ENCODE data around the gene NDUFA1.
"Not testable (repeated sequence)": the region's sequence is repeated elsewhere in the genome, so short reads cannot be mapped to it uniquely, and the experiment has no call there.

The NDUFA1 gene

GRCh38 chrX:119871599-119872395 lies at the start of gene NDUFA1, which contains the start of gene RNF113A:
NDUFA1 (plus strand) TSS chrX:119871832; CDS start chrX:119871912, 80 bp downstream.
RNF113A (minus strand) TSS chrX:119871733; CDS start chrX:119871613, 120 bp downstream.
- peak; percentile 70 for DNase-seq (ENCODE audit: low read depth, low spot score)

DNA sequence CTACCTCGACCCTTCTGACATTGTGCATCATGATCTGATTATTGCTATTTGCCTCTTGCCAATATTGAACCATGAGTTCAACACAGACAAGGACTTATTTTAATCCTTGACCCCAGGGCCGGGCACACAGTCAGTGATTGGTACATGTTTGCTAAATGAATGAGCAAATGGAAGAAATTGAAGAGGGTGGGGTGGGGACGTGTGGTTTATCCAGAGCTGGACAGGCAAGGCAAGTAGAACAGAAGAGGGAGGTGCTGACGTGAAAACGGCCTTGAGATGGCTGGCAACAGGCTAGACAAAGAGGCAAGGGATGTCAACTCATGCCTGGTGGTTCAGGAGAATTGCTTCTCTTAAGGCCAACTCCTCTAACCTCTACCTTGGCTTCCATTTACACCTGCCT lies 47.4 kb upstream of the NDUFA1 start:
- DNase-seq (ENCODE audit: low read depth, low spot score): not testable (repeated sequence)

GRCh38 chrX:119826399-119826959 lies 45.2 kb upstream of the NDUFA1 start:
- DNase-seq (ENCODE audit: low read depth, low spot score): no peak

GRCh38 chrX:119828446-119828845 lies 43.2 kb upstream of the NDUFA1 start:
- DNase-seq (ENCODE audit: low read depth, low spot score): no peak

DNA sequence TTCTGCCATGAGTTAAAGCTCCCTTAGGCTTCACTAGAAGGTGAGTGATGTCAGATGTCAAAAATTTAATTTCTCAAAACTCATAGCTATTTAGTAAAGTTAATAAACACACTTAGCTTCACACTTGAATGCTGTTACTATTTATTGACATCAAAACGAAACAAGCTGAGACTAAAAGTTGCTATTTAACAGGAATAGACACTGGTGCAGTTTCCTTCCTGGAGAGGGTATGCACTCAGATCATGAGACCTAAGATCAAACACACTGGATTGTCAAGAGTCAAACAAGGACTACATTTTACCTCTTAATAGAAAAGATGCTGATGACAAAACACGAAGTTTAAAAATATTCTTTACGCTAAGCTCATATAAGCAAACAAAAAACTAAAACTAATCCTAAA lies 37.7 kb upstream of the NDUFA1 start:
- no peak for DNase-seq (ENCODE audit: low read depth, low spot score)

GRCh38 chrX:119852382-119853353 lies 19.0 kb upstream of the NDUFA1 start, which contains the start of gene UPF3B:
UPF3B (minus strand) TSS chrX:119852963; CDS start chrX:119852928, 35 bp downstream.
- DNase-seq (ENCODE audit: low read depth, low spot score): peak; percentile 88

DNA sequence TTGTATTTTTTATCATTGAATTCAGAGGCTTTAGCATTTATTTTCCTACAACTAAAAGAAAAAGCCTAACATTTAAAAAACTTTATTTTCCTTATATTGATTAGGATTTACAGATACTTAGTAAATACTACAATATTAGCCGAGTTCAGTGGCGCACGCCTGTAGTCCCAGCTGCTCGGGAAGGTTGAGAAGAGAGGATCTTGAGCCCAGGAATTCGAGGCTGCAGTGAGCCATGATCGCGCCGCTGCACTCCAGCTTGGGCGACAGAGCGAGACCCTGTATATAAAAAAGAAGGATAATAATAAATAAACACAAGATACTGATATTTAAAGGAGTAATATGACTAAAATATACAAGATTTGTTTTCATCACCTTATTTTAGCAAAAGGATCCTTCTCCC lies 18.2 kb upstream of the NDUFA1 start:
- DNase-seq (ENCODE audit: low read depth, low spot score): no peak

- DNase-seq (ENCODE audit: low read depth, low spot score): no peak
These were observed 953 bp upstream of the NDUFA1 start for GRCh38 chrX:119870626-119871131.

DNA sequence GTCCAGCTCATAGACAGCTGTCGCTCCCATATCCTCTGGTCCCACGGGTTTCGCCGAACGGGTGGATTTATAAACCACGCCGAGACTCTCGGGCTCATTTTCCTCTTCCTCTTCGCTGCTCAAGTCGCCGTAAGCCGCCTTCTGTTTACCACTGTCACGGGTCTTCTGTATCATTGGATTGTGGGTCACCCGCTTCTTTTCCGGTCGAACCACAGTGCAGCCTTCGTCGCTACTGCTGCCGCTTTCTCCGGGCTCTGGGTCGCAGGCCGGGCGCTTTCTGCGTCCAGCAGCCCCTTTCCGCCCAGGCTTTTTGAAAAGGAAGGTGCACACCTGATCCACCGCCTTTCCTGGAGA lies 410 bp upstream of the NDUFA1 start:
- no peak for DNase-seq (ENCODE audit: low read depth, low spot score)

- no peak for DNase-seq (ENCODE audit: low read depth, low spot score)
These were observed 7.1 kb downstream of the NDUFA1 start for GRCh38 chrX:119878740-119879139.

- no peak for DNase-seq (ENCODE audit: low read depth, low spot score)
These were observed 8.4 kb downstream of the NDUFA1 start for GRCh38 chrX:119880076-119880475.

GRCh38 chrX:119880552-119881437 lies 9.2 kb downstream of the NDUFA1 start:
- no peak for DNase-seq (ENCODE audit: low read depth, low spot score)

DNA sequence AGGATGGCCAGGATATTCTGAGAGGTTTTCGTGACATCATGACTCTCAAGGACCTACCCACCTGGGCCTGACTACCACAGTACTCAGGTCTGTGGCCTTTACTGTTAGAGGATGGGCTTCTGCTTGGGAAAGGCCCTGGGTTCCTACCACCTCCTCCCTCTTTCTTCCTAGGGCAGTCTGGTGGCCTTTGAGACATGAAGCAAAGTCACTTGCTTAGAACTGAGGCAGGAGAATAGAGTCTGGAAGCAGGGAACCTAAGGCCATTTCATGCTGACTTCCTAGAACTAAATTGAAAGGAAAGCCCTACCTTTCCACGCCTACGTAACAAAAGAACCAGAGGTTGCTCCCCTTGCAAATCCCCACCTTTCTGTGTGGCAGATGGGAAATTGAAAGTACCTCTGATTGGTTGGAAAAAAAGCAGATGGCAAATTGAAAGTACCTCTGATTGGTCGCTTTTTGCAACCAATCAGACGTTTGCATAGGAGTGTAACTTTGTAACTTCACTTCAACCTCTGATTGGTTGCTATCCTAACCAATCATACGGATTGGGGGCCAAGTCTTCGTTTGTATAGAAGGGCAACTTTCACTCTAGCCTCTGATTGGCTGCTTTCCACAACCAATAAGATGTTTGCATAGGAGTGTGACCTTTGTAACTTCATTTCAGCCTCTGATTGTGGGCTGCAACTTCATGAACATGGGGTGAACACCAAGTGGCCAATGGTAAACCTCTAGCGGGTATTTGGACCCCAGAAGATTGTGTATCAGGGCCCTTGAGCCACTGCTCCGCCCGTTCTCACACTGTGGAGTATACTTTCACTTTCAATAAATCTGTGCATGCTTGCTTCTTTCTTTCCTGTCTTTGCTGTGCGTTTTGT lies 14.2 kb downstream of the NDUFA1 start:
- no peak for DNase-seq (ENCODE audit: low read depth, low spot score)

- peak; percentile 25 for DNase-seq (ENCODE audit: low read depth, low spot score)
These were observed 16.2 kb downstream of the NDUFA1 start for GRCh38 chrX:119887721-119888425.

GRCh38 chrX:119890626-119891025 lies 19.0 kb downstream of the NDUFA1 start:
- not testable (repeated sequence) for DNase-seq (ENCODE audit: low read depth, low spot score)

- not testable (repeated sequence) for DNase-seq (ENCODE audit: low read depth, low spot score)
These were observed 20.5 kb downstream of the NDUFA1 start for GRCh38 chrX:119891961-119892692.

DNA sequence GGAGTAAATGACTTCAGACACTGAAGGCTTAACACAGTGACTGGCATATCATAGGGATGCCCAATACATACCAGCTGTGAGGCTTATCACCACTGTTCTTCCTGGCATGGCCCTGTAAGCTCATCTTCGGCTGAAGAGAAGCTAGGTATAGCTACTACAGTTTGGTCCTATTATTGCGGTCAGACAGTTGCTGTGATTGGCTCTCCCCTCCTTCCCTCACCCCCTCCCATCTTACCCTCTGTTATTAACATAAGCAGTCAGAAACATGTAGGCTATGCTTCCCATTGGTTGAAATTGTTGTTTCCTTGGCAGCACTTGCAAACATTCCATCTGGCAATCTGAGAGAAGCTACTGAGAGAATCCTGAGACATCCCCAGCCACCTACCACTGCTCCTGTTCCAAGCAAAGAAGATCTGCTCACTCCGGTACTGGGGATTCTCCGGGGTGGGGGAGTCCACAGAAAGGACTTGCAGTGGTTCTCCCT lies 24.3 kb downstream of the NDUFA1 start, which contains the start of gene AKAP14:
Gene AKAP14 (plus strand): TSS at position 51 of the 484 bp plus-strand sequence. CDS start 7,331 bp downstream, outside the sequence.
- no peak for DNase-seq (ENCODE audit: low read depth, low spot score)

- DNase-seq (ENCODE audit: low read depth, low spot score): no peak
These were observed 27.5 kb downstream of the NDUFA1 start for GRCh38 chrX:119899125-119899524.
